Heart left ventricle (tissue), 16 donors: ENCODE measurements around the gene TRIM5. TPM values are rescaled to one million over a fixed set of nuclear protein-coding genes. Genes with fewer than 3 reads are reported as not detected.

Experiments
- ATAC-seq, 4 donors: fragments of 200-7000 bp; cut with Tn5 transposase; one replicate each; pipeline ENCODE4 v1.9.1; 2020 to 2022; ENCODE audit warnings: moderate library complexity in 4 of 4, mild to moderate bottlenecking in 3 of 4, moderate number of reproducible peaks in 1 of 4
- DNase-seq, 5 donors: peaks; one replicate each; pipeline ENCODE4 v3.0.0-alpha.2; 2020
- H3K27ac ChIP-seq, 12 donors: fragments of 200-600 bp; sonication (generic) in 4 of 12; one replicate each; pipeline versions ENCODE4 v1.5.0 to v1.8.0; 2016 to 2022; ENCODE audit warnings: mild to moderate bottlenecking in 2 of 12
- H3K27me3 ChIP-seq, 9 donors: fragments of 200-600 bp; sonication (generic) in 2 of 9; one replicate each; pipeline versions ENCODE4 v1.5.1 to v1.8.0; 2016 to 2022; ENCODE audit warnings: mild to moderate bottlenecking in 3 of 9
- H3K36me3 ChIP-seq, 9 donors: fragments of 200-600 bp; sonication (generic) in 2 of 9; one replicate each; pipeline versions ENCODE4 v1.5.0 to v1.8.0; 2018 to 2022; ENCODE audit warnings: mild to moderate bottlenecking in 2 of 9
- H3K4me1 ChIP-seq, 12 donors: fragments of 200-600 bp; sonication (generic) in 4 of 12; one replicate each; pipeline versions ENCODE4 v1.5.0 to v1.8.0; 2016 to 2022; ENCODE audit warnings: mild to moderate bottlenecking in 3 of 12
- H3K4me3 ChIP-seq, 12 donors: fragments of 200-600 bp; sonication (generic) in 4 of 12; one replicate each; pipeline versions ENCODE4 v1.5.0 to v1.8.0; 2017 to 2022; ENCODE audit warnings: mild to moderate bottlenecking in 9 of 12, moderate library complexity in 4 of 12
- H3K9me3 ChIP-seq, 12 donors: fragments of 200-600 bp; sonication (generic) in 4 of 12; one replicate each; pipeline versions ENCODE4 v1.5.0 to v1.8.0; 2016 to 2022; ENCODE audit warnings: mild to moderate bottlenecking in 1 of 12
- CTCF ChIP-seq, 12 donors: fragments of 200-600 bp; sonication (generic) in 4 of 12; IDR thresholded peaks; one replicate each; pipeline versions ENCODE4 v1.5.0 to v1.8.0; 2018 to 2022; ENCODE audit warnings: antibody characterized with exemption in 12 of 12, mild to moderate bottlenecking in 5 of 12
- POLR2A ChIP-seq, 2 donors: fragments of 450-650 bp; IDR thresholded peaks; one replicate each; pipeline ENCODE4 v1.6.1; 2017; ENCODE audit warnings: antibody characterized with exemption in 2 of 2, mild to moderate bottlenecking in 2 of 2, moderate library complexity in 2 of 2
- WGBS, 4 donors: extraction: QIAGEN DNeasy Blood & Tissue Kit in 2 of 4; methylation state at CpG; one replicate each; pipeline versions ENCODE4 v1.1.5 to v1.1.7; 2013 to 2018; 5-methylcytosine and 5-hydroxymethylcytosine counted together
- intact Hi-C, 10 donors: fragments of 100-400 bp; cut with DNase I; formaldehyde crosslinking; loops; one replicate each; pipeline versions ENCODE4 v1.11.1 to v1.14.2; 2022
- long read RNA-seq, 3 donors: library from polyadenylated mRNA; unstranded; transcript quantifications; one replicate each; pipeline ENCODE4 v2.0.0, GENCODE V29; 2020 to 2021
- polyA plus RNA-seq, 2 donors: library from polyadenylated mRNA; stranded (reverse); fragments of 200-250 nt; gene quantifications; one replicate each; pipeline ENCODE4 v1.2.3, GENCODE V29; 2013
- total RNA-seq, 9 donors: library from RNA; depleted of rRNA in 2 of 9; stranded (reverse); fragments of >200 nt in 2 of 9; fragmentation: NEBNext Ultra II Directional in 3 of 9; extraction: Animal tissue kit (Norgen Biotek cat#: 25700) in 3 of 9; gene quantifications; one replicate each; pipeline versions ENCODE4 v1.1.0 to v1.2.4, GENCODE V29; 2016 to 2023
- donor health status: ischemic (EF 13 %, LVEDD 7.1; RV severe dilation, severe dysfunction).
- donor health status: healthy with polysubstance abuse.
- donor health status: DM: no; HTN: yes; CAD: no.
- donor health status: DM: no; HTN: no; CAD: no.
- donor health status: ischemic (EF 25% LVEDD 6.9; RV normal size, moderate dysfunction).
- donor health status: ischemic (EF 25% LVEDD 5.7; RV mildly dilated, moderate dysfunction).
- donor health status: healthy.
- donor health status: DM: yes; HTN: yes; CAD: no.
- donor health status: ischemic (EF 35%, LVEDD 5.7; RV mildly dilated, moderate dysfunction).
- donor health status: nonischemic (EF 11% LVEDD 7.7; RV severe dilation, severe dysfunction).
- donor health status: DM: yes; HTN: yes; CAD: no.
- donor health status: PGD.
- donor health status: ischemic (EF 29% LVEDD 5.4; RV normal size, mild dysfunction).
- donor health status: nonischemic (EF 23%, LVEDD 6.1; RV moderate dilation, normal function).

The TRIM5 gene
- total RNA-seq (10 to 100 TPM in 2 of 9 donors, 1 to 10 TPM in 7; 7.5 to 15.9 (median 8.9) TPM), polyA plus RNA-seq (1 to 10 TPM; 4.7 to 8.2 TPM)
- long read RNA-seq, donor 1, partial matches to known transcripts = 2 of 7 reads
- long read RNA-seq, donor 1, other reads (novel, unspliced or antisense) = 2 of 7 reads
- long read RNA-seq, donor 2, transcript TRIM5-202 (8 exons, 2,991 nt) = major isoform, 9 of 29 reads
- long read RNA-seq, donor 2, partial matches to known transcripts = 1 of 29 reads
- long read RNA-seq, donor 2, other reads (novel, unspliced or antisense) = 19 of 29 reads
- long read RNA-seq, donor 3, transcript TRIM5-202 (8 exons, 2,991 nt) = major isoform, 5 of 12 reads
- long read RNA-seq, donor 3, partial matches to known transcripts = 0 of 12 reads
- long read RNA-seq, donor 3, other reads (novel, unspliced or antisense) = 7 of 12 reads

- peak in 1 of 2 donors; percentile 88 for TF ChIP-seq POLR2A (IDR thresholded peaks at IDR 0.05)
- peak; percentile 35 to 74 (median 54) for TF ChIP-seq CTCF (IDR thresholded peaks at IDR 0.05)
- H3K9me3 ChIP-seq = no peaks in the 10 kb centered on the region
- peak within 1 kb of the TSS; percentile 25 to 68 (median 52) for H3K4me3 ChIP-seq
- DNase-seq (peak; percentile 87 to 91 (median 89)), ATAC-seq (peak; percentile 97 to 99 (median 98))
- H3K27ac ChIP-seq = peak within 1 kb of the TSS; percentile 74 to 96 (median 86)
- H3K36me3 ChIP-seq = peaks cover 0 to 12% (median 1%) of the 10 kb centered on the region in 9 donors
- H3K27me3 ChIP-seq = no peaks in the 10 kb centered on the region
- WGBS, 4 donors = 2 to 6% (median 3%) methylated on average over 13 of the region's 13 CpGs
- intact Hi-C loops = loop anchor here in 5 of 10 donors (1.0 to 10.0 kb wide), 4 partner anchors 58 to 122 kb away; partner anchors contain the start of gene TRIM34 (in 3 of the 5)
- peaks cover 0 to 31% (median 17%) of the 10 kb centered on the region in 12 donors for H3K4me1 ChIP-seq
Observed at GRCh38 chr11:5684646-5685362, at the start of gene TRIM5. Gene TRIM5, minus strand, starts transcription at chr11:5685074. Its CDS starts 4,897 bp downstream, at chr11:5680177.

- 83 to 95% (median 88%) methylated on average over 1 of the region's 1 CpG for WGBS, 4 donors
- ATAC-seq = no peak
- DNase-seq = no peak
- Histone ChIP-seq H3K27me3 (no peaks in the 10 kb centered on the region), H3K9me3 (no peaks in the 10 kb centered on the region), H3K4me3 (no peak overlapping the region), H3K27ac (no peak overlapping the region), H3K4me1 (no peaks in the 10 kb centered on the region), H3K36me3 (no peaks in the 10 kb centered on the region)
- TF ChIP-seq POLR2A (IDR thresholded peaks at IDR 0.05) (no peak), CTCF (IDR thresholded peaks at IDR 0.05) (no peak)
- intact Hi-C loops = no loop called here
Observed at GRCh38 chr11:5727691-5728090, 42.8 kb upstream of the TRIM5 start.

GRCh38 chr11:5726351-5726750 lies 41.5 kb upstream of the TRIM5 start:
- H3K27ac ChIP-seq = no peak overlapping the region

More at GRCh38 chr11:5726351-5726750, 41.5 kb upstream of the TRIM5 start:
- no peak overlapping the region for H3K4me3 ChIP-seq
- DNase-seq (no peak), ATAC-seq (no peak)
- no peaks in the 10 kb centered on the region for H3K27me3 ChIP-seq
- H3K4me1 ChIP-seq = no peaks in the 10 kb centered on the region
- H3K9me3 ChIP-seq = no peaks in the 10 kb centered on the region
- WGBS, 4 donors = 90 to 100% (median 96%) methylated on average over 1 of the region's 1 CpG
- intact Hi-C loops = no loop called here
- TF ChIP-seq CTCF (IDR thresholded peaks at IDR 0.05) (no peak), POLR2A (IDR thresholded peaks at IDR 0.05) (no peak)
- H3K36me3 ChIP-seq = no peaks in the 10 kb centered on the region
